ENCODE results near the gene WIPF2.
A peak's percentile ranks its signal among the peaks of the same experiment; 100 is the strongest.

The WIPF2 gene

DNA sequence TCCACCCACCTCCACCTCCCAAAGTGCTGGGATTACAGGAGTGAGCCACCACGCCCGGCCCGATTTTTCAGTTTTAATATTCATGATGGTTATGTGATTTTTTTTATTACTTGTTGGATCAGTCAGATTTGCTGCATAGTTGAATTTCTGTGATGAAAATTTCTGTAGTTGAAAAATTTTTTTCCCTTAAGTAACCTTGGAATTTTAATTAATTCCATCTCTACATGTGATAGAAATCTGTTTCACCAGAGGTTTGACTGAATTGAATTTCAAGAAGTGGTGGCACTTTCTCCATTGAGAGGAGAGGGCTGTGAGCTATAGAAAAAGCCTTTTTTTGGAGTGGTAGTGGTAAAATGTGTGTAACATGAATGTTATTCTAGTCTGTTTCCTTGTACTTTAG lies 24.7 kb downstream of the WIPF2 start:
- Histone ChIP-seq H3K4me3 (ENCODE audit: low read depth, low read length) (no peak overlapping the region), H3K4me1 (ENCODE audit: control insufficient read depth, insufficient read depth, low read length) (peaks cover 3% of the 10 kb centered on the region; the same call in 1 of the 2 replicates), H3K36me3 (ENCODE audit: control insufficient read depth in 2 of 2, insufficient read depth in 1 of 2, low read length in 2 of 2) (no peaks in the 10 kb centered on the region; a peak in 1 of 3 replicates), H3K9me3 (ENCODE audit: control insufficient read depth, insufficient read depth, low read depth, low read length) (no peaks in the 10 kb centered on the region), H3K27ac (ENCODE audit: extremely low read depth, low read depth, low read length) (no peak overlapping the region)
- ChIA-PET CTCF (interaction anchor here (0.6 to 2.1 kb wide), 3 partner anchors 41 to 174 kb away, joined by 3 to 6 read pairs (median 5); no protein-coding TSS in a partner anchor), POLR2A (interaction anchor here (0.5 kb wide), 1 partner anchor 285 kb away, joined by 4 read pairs; no protein-coding TSS in a partner anchor)
- no peak for TF ChIP-seq ZNF366 (tag by site-specific recombination; conservative IDR thresholded peaks at IDR 0.05)
- TF ChIP-seq, protein P1, sequence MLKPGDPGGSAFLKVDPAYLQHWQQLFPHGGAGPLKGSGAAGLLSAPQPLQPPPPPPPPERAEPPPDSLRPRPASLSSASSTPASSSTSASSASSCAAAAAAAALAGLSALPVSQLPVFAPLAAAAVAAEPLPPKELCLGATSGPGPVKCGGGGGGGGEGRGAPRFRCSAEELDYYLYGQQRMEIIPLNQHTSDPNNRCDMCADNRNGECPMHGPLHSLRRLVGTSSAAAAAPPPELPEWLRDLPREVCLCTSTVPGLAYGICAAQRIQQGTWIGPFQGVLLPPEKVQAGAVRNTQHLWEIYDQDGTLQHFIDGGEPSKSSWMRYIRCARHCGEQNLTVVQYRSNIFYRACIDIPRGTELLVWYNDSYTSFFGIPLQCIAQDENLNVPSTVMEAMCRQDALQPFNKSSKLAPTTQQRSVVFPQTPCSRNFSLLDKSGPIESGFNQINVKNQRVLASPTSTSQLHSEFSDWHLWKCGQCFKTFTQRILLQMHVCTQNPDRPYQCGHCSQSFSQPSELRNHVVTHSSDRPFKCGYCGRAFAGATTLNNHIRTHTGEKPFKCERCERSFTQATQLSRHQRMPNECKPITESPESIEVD (tag by site-specific recombination; IDR thresholded peaks at IDR 0.05): 0 out of 2 replicates have a peak, but pooled peaks have one; percentile 19
- TF ChIP-seq ZNF302 (tag by site-specific recombination; IDR thresholded peaks at IDR 0.05; ENCODE audit: low read depth): no peak
- peak; percentile 1; the same call in 1 of the 2 replicates for TF ChIP-seq KLF1 (tag by site-specific recombination; IDR thresholded peaks at IDR 0.05)

DNA sequence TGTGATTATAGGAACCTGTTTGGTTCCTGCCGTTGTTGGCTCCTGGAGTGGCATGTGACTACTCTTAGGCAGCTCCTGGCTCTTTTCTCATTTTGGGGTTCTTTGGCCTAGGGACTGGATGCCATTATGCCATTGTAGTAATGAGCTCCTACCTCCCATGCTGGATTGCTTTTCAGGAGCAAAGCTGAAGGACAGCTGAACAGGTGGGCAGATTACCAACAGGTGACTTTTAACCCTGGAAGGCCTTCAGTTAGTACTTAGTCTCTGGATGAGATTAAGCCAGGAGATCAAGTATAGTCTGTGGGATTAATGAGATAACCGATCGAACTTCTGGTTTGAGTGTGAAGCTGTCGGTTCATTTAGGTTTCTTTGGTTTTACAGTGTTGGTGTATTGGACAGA lies 25.2 kb downstream of the WIPF2 start:
- ChIA-PET POLR2A (interaction anchor here (0.5 to 0.6 kb wide), 2 partner anchors 20 to 284 kb away, joined by 4 read pairs; no protein-coding TSS in a partner anchor), CTCF (interaction anchor here (0.9 to 1.4 kb wide), 2 partner anchors 23 to 42 kb away, joined by 3 to 5 read pairs; no protein-coding TSS in a partner anchor)
- TF ChIP-seq ZIC2 (tag by site-specific recombination; IDR thresholded peaks at IDR 0.05): no peak
- TF ChIP-seq ZNF175 (tag by site-specific recombination; IDR thresholded peaks at IDR 0.05): no peak
- no peak for TF ChIP-seq ZBTB8A (tag by site-specific recombination; IDR thresholded peaks at IDR 0.05)
- no peak for TF ChIP-seq YY1 (tag by site-specific recombination; IDR thresholded peaks at IDR 0.05)
- TF ChIP-seq ZNF544 (tag by site-specific recombination; IDR thresholded peaks at IDR 0.05): no peak
- TF ChIP-seq HOXA7 (CRISPR knock-in tag; IDR thresholded peaks at IDR 0.05; ENCODE audit: borderline replicate concordance): no peak
- TF ChIP-seq ZSCAN30 (tag by site-specific recombination; IDR thresholded peaks at IDR 0.05): no peak
- TF ChIP-seq ZNF157 (tag by site-specific recombination; IDR thresholded peaks at IDR 0.05): no peak
- TF ChIP-seq SCRT2 (tag by site-specific recombination; IDR thresholded peaks at IDR 0.05): peak; percentile 92
- peak; percentile 89 for TF ChIP-seq SCRT1 (tag by site-specific recombination; IDR thresholded peaks at IDR 0.05; ENCODE audit: borderline replicate concordance)
- TF ChIP-seq ZNF184 (tag by site-specific recombination; IDR thresholded peaks at IDR 0.05): no peak
- TF ChIP-seq HOXD13 (CRISPR knock-in tag; IDR thresholded peaks at IDR 0.05; ENCODE audit: borderline replicate concordance): no peak
- TF ChIP-seq GLIS2 (tag by site-specific recombination; IDR thresholded peaks at IDR 0.05): no peak
- TF ChIP-seq, protein P2, sequence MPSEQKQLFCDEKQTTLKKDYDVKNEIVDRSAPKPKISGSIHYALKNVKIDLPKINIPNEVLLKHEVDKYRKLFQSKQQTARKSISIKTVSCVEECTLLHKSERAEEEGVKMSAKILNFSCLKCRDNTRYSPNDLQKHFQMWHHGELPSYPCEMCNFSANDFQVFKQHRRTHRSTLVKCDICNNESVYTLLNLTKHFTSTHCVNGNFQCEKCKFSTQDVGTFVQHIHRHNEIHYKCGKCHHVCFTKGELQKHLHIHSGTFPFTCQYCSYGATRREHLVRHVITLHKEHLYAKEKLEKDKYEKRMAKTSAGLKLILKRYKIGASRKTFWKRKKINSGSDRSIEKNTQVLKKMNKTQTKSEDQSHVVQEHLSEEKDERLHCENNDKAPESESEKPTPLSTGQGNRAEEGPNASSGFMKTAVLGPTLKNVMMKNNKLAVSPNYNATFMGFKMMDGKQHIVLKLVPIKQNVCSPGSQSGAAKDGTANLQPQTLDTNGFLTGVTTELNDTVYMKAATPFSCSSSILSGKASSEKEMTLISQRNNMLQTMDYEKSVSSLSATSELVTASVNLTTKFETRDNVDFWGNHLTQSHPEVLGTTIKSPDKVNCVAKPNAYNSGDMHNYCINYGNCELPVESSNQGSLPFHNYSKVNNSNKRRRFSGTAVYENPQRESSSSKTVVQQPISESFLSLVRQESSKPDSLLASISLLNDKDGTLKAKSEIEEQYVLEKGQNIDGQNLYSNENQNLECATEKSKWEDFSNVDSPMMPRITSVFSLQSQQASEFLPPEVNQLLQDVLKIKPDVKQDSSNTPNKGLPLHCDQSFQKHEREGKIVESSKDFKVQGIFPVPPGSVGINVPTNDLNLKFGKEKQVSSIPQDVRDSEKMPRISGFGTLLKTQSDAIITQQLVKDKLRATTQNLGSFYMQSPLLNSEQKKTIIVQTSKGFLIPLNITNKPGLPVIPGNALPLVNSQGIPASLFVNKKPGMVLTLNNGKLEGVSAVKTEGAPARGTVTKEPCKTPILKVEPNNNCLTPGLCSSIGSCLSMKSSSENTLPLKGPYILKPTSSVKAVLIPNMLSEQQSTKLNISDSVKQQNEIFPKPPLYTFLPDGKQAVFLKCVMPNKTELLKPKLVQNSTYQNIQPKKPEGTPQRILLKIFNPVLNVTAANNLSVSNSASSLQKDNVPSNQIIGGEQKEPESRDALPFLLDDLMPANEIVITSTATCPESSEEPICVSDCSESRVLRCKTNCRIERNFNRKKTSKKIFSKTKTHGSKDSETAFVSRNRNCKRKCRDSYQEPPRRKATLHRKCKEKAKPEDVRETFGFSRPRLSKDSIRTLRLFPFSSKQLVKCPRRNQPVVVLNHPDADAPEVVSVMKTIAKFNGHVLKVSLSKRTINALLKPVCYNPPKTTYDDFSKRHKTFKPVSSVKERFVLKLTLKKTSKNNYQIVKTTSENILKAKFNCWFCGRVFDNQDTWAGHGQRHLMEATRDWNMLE (tag by site-specific recombination; conservative IDR thresholded peaks at IDR 0.05; ENCODE audit: low read depth): no peak
- TF ChIP-seq, protein P3, sequence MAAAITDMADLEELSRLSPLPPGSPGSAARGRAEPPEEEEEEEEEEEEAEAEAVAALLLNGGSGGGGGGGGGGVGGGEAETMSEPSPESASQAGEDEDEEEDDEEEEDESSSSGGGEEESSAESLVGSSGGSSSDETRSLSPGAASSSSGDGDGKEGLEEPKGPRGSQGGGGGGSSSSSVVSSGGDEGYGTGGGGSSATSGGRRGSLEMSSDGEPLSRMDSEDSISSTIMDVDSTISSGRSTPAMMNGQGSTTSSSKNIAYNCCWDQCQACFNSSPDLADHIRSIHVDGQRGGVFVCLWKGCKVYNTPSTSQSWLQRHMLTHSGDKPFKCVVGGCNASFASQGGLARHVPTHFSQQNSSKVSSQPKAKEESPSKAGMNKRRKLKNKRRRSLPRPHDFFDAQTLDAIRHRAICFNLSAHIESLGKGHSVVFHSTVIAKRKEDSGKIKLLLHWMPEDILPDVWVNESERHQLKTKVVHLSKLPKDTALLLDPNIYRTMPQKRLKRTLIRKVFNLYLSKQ (tag by site-specific recombination; IDR thresholded peaks at IDR 0.05; ENCODE audit: borderline replicate concordance): no peak
- H3K27ac ChIP-seq (ENCODE audit: extremely low read depth, low read depth, low read length): no peak overlapping the region
- H3K36me3 ChIP-seq (ENCODE audit: control insufficient read depth in 2 of 2, insufficient read depth in 1 of 2, low read length in 2 of 2): no peaks in the 10 kb centered on the region; a peak in 1 of 3 replicates
- H3K4me3 ChIP-seq (ENCODE audit: low read depth, low read length): no peak overlapping the region
- H3K4me1 ChIP-seq (ENCODE audit: control insufficient read depth, insufficient read depth, low read length): peaks cover 3% of the 10 kb centered on the region; the same call in 1 of the 2 replicates
- H3K9me3 ChIP-seq (ENCODE audit: control insufficient read depth, insufficient read depth, low read depth, low read length): no peaks in the 10 kb centered on the region
